Hepatocyte (in vitro differentiated cells): ENCODE measurements around the gene C19orf18. TPM values are rescaled to one million over a fixed set of nuclear protein-coding genes. Genes with fewer than 3 reads are reported as not detected.

ENCODE experiments used
- DNase-seq: peaks from one replicate; pipeline ENCODE4 v3.0.0-alpha.2; 2016; ENCODE audit warnings: low spot score
- H2AFZ ChIP-seq: fragments of 200-600 bp; sonication (generic); 2 replicates; pipeline ENCODE4 v1.6.0; 2016; ENCODE audit warnings: antibody characterized with exemption, mild to moderate bottlenecking
- H3K27ac ChIP-seq: fragments of 200-600 bp; sonication (generic); 2 replicates; pipeline ENCODE4 v1.5.1; 2016; ENCODE audit warnings: mild to moderate bottlenecking
- H3K27me3 ChIP-seq: fragments of 200-600 bp; sonication (generic); 2 replicates; pipeline ENCODE4 v1.6.1; 2016
- H3K36me3 ChIP-seq: fragments of 200-600 bp; sonication (generic); replicated peaks from 2 replicates; pipeline ENCODE4 v1.5.1; 2016; ENCODE audit warnings: low read depth; ENCODE audit not compliant: insufficient read depth
- H3K4me1 ChIP-seq: fragments of 200-600 bp; sonication (generic); 2 replicates; pipeline ENCODE4 v1.5.1; 2016; ENCODE audit warnings: mild to moderate bottlenecking, moderate library complexity; ENCODE audit not compliant: insufficient read depth
- H3K4me2 ChIP-seq: fragments of 200-600 bp; sonication (generic); 2 replicates; pipeline ENCODE4 v1.6.0; 2016
- H3K4me3 ChIP-seq: fragments of 200-600 bp; sonication (generic); 2 replicates; pipeline ENCODE4 v1.5.1; 2016; ENCODE audit warnings: mild to moderate bottlenecking
- H3K79me2 ChIP-seq: fragments of 200-600 bp; sonication (generic); 2 replicates; pipeline ENCODE4 v1.6.0; 2017; ENCODE audit warnings: mild to moderate bottlenecking
- H3K9me2 ChIP-seq: fragments of 200-600 bp; sonication (generic); replicated peaks from 2 replicates; pipeline ENCODE4 v1.6.0; 2017; ENCODE audit warnings: mild to moderate bottlenecking; ENCODE audit not compliant: insufficient read depth
- H3K9me3 ChIP-seq: fragments of 200-600 bp; sonication (generic); 2 replicates; pipeline ENCODE4 v1.5.1; 2016; ENCODE audit warnings: low read depth, mild to moderate bottlenecking
- H4K20me1 ChIP-seq: fragments of 200-600 bp; sonication (generic); 2 replicates; pipeline ENCODE4 v1.6.0; 2016; ENCODE audit warnings: mild to moderate bottlenecking; ENCODE audit not compliant: insufficient read depth, poor library complexity, severe bottlenecking
- CTCF ChIP-seq: fragments of 200-600 bp; sonication (generic); IDR thresholded peaks from 2 replicates; pipeline ENCODE4 v1.5.1; 2016; ENCODE audit warnings: antibody characterized with exemption, mild to moderate bottlenecking; ENCODE audit not compliant: poor library complexity
- EZH2 ChIP-seq: fragments of 200-600 bp; sonication (generic); IDR thresholded peaks from 2 replicates; pipeline ENCODE4 v1.6.1; 2016; ENCODE audit warnings: antibody characterized with exemption, mild to moderate bottlenecking, borderline replicate concordance
- EZH2phosphoT487 ChIP-seq: fragments of 200-600 bp; sonication (generic); IDR thresholded peaks from one replicate; pipeline ENCODE4 v1.6.1; 2018; ENCODE audit warnings: antibody characterized with exemption, mild to moderate bottlenecking, low read depth, moderate library complexity; ENCODE audit not compliant: unreplicated experiment, severe bottlenecking
- WGBS: methylation state at CpG from one replicate; pipeline ENCODE4 v1.1.6; 2016; ENCODE audit warnings: low lambda C conversion rate; ENCODE audit errors: missing lambda C conversion rate; 5-methylcytosine and 5-hydroxymethylcytosine counted together
- polyA plus RNA-seq: library from polyadenylated mRNA; unstranded; fragments of >200 nt; fragmentation: Nextera tagmentation; extraction: Ambion mirVana; gene quantifications from 2 replicates; pipeline ENCODE4 v1.2.1, GENCODE V29; 2016
- total RNA-seq: library from RNA; depleted of rRNA; stranded (reverse); fragments of >200 nt; gene quantifications from 2 replicates; pipeline ENCODE4 v1.2.3, GENCODE V29; 2014

The C19orf18 gene
- total and polyA plus RNA-seq, 2 experiments from 2014 or later: 0.60 to 2.0 TPM

- H3K36me3 ChIP-seq: peaks cover 1% of the 10 kb centered on the region
- H3K9me2 ChIP-seq: no peaks in the 10 kb centered on the region
- no peaks in the 10 kb centered on the region for H4K20me1 ChIP-seq
- H3K9me3 ChIP-seq: peaks cover under 1% of the 10 kb centered on the region
- H3K4me1 ChIP-seq: peaks cover 7% of the 10 kb centered on the region
- peaks cover 37% of the 10 kb centered on the region for H3K79me2 ChIP-seq
- peak overlapping the region; percentile 94 for H3K4me2 ChIP-seq
- no peak for TF ChIP-seq CTCF
- no peak for TF ChIP-seq EZH2
- no peak for TF ChIP-seq EZH2phosphoT487
- peak overlapping the region; percentile 71 for H3K27ac ChIP-seq
- no peaks in the 10 kb centered on the region for H3K27me3 ChIP-seq
- WGBS: under 1% methylated on average over 18 of the region's 18 CpGs
- H2AFZ ChIP-seq: peak overlapping the region; percentile 51
- DNase-seq: no peak
- H3K4me3 ChIP-seq: peak overlapping the region; percentile 47
Measured at GRCh38 chr19:57947088-57947418, 27.3 kb downstream of the C19orf18 start.

GRCh38 chr19:57946316-57946715, 28.0 kb downstream of the C19orf18 start:
- Histone ChIP-seq H3K9me2 (no peaks in the 10 kb centered on the region), H3K9me3 (peaks cover 7% of the 10 kb centered on the region), H3K4me3 (peak overlapping the region; percentile 47), H3K27me3 (no peaks in the 10 kb centered on the region), H3K79me2 (peaks cover 37% of the 10 kb centered on the region), H4K20me1 (no peaks in the 10 kb centered on the region), H3K36me3 (peaks cover 4% of the 10 kb centered on the region), H3K4me2 (peak overlapping the region; percentile 94), H3K4me1 (peaks cover 7% of the 10 kb centered on the region), H2AFZ (no peak overlapping the region), H3K27ac (no peak overlapping the region)
- TF ChIP-seq EZH2: no peak
- no peak for TF ChIP-seq CTCF
- TF ChIP-seq EZH2phosphoT487: no peak
- no peak for DNase-seq
- 88% methylated on average over 2 of the region's 2 CpGs for WGBS

- no peak for DNase-seq
- peaks cover 7% of the 10 kb centered on the region for H3K9me3 ChIP-seq
- 100% methylated on average over 3 of the region's 3 CpGs for WGBS
- no peaks in the 10 kb centered on the region for H3K9me2 ChIP-seq
- H3K4me3 ChIP-seq: no peak overlapping the region
- H3K79me2 ChIP-seq: peaks cover 30% of the 10 kb centered on the region
- peaks cover 4% of the 10 kb centered on the region for H3K4me1 ChIP-seq
- H3K36me3 ChIP-seq: peaks cover 4% of the 10 kb centered on the region
- H3K4me2 ChIP-seq: no peak overlapping the region
- no peaks in the 10 kb centered on the region for H3K27me3 ChIP-seq
- no peak overlapping the region for H3K27ac ChIP-seq
- H4K20me1 ChIP-seq: no peaks in the 10 kb centered on the region
- no peak overlapping the region for H2AFZ ChIP-seq
- TF ChIP-seq EZH2phosphoT487: no peak
- TF ChIP-seq EZH2: no peak
- TF ChIP-seq CTCF: no peak
Measured at GRCh38 chr19:57941593-57941992, 32.7 kb downstream of the C19orf18 start.

GRCh38 chr19:57935731-57936130, 38.6 kb downstream of the C19orf18 start:
- 92% methylated on average over 12 of the region's 12 CpGs for WGBS
- H3K9me3 ChIP-seq: no peaks in the 10 kb centered on the region

More at GRCh38 chr19:57935731-57936130, 38.6 kb downstream of the C19orf18 start:
- no peaks in the 10 kb centered on the region for H3K9me2 ChIP-seq
- H4K20me1 ChIP-seq: no peaks in the 10 kb centered on the region
- no peak overlapping the region for H3K27ac ChIP-seq
- H3K4me2 ChIP-seq: peak overlapping the region; percentile 69
- H2AFZ ChIP-seq: no peak overlapping the region
- TF ChIP-seq EZH2 (no peak), CTCF (no peak), EZH2phosphoT487 (no peak)
- no peak overlapping the region for H3K4me3 ChIP-seq
- H3K36me3 ChIP-seq: peaks cover 4% of the 10 kb centered on the region
- no peaks in the 10 kb centered on the region for H3K27me3 ChIP-seq
- H3K79me2 ChIP-seq: peaks cover 26% of the 10 kb centered on the region
- DNase-seq: no peak
- peaks cover 8% of the 10 kb centered on the region for H3K4me1 ChIP-seq
